NCI-H2081 treated with DMSO at 0.1 percent for 48 hours (cell line): Measurements from ENCODE around the gene ATP2B1.

Source experiments
- DNase-seq: peaks from one replicate; lab custom pipeline; 2025; lab: John Stamatoyannopoulos, UW

ATP2B1 gene

GRCh38 chr12:89692439-89692838 lies 16.2 kb downstream of the ATP2B1 start:
- DNase-seq: no peak

- DNase-seq: no peak
These were observed 17.0 kb downstream of the ATP2B1 start for GRCh38 chr12:89691659-89692058.

DNA sequence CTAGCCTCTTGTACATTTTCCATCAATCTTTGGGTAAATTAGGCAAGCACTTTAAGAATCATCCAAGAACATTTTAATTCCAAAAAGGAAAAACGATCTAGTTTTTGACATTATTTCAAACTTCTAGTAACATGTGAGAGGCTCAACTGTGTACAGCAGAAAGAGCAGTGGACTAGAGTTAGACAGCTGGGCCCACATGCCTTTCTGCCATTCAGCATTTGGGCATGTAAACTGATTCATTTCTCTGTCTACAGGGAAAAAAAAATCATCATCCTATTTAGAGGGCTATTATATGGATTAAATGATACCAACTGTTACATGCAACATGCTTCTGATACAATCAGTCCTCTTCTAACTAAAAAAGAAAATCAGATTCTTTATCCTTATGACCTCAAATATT lies 17.7 kb downstream of the ATP2B1 start:
- DNase-seq: no peak

- no peak for DNase-seq
These were observed 19.3 kb downstream of the ATP2B1 start for GRCh38 chr12:89689306-89689705.

- no peak for DNase-seq
These were observed 22.3 kb downstream of the ATP2B1 start for GRCh38 chr12:89686311-89686710.

GRCh38 chr12:89685363-89685972 lies 23.2 kb downstream of the ATP2B1 start:
- no peak for DNase-seq

DNA sequence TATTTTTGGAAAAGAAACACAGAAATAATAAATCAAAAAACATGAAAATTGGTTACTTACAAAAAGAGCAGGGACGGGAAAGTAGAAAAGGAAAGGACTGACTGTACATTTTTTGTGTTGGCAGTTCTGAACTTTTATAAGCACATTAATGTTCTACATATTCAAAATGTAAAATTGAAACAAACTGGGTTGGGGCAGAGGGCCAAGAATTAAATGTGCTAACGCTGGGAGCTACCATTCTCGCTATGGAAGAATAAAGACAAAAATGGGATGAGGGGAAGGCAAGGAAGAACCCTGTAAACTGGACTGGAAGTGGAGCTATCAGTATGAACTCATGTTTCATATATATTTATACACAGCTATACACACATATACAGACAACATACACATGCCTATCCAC lies 24.5 kb downstream of the ATP2B1 start:
- no peak for DNase-seq

DNA sequence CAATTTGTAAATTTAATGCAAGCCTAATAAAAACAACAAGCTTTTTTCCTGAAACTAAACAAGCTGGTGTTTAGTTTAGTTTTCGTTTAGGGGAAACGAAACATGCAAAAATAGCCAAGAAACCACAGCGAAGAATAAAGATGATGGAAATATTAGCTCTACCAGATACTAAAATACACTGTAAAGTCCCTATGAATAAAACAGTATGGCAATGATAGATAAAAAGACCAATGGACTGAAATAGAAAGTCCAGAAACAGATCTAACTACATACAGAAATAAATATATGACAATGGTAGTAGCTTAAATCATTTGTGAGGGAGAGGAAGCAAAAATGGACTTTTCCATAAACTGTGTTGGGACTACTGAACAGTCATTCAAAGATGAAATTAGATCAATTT lies 26.4 kb downstream of the ATP2B1 start:
- DNase-seq: no peak

- DNase-seq: no peak
These were observed 28.2 kb downstream of the ATP2B1 start for GRCh38 chr12:89680409-89680808.

GRCh38 chr12:89679631-89680030 lies 29.0 kb downstream of the ATP2B1 start:
- DNase-seq: no peak

GRCh38 chr12:89678225-89678624 lies 30.4 kb downstream of the ATP2B1 start:
- DNase-seq: no peak

DNA sequence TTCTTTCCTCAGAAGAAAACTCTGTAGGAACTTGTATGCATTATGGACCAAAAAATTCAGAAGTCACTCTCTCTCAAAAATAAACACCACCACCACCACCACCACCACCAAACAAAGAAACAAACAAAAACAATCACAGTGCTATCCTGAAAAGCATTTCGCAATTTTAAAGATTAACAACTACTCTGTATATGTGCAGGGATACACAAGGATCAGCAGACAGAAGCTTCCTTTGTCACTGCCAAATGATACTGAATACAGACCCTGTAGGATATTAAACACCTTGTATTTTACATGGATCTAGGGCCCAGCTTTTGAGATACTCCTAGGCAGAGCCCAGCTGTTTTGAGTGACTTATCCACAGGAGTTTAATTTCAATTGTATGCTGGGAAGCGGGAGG lies 31.7 kb downstream of the ATP2B1 start:
- no peak for DNase-seq

DNA sequence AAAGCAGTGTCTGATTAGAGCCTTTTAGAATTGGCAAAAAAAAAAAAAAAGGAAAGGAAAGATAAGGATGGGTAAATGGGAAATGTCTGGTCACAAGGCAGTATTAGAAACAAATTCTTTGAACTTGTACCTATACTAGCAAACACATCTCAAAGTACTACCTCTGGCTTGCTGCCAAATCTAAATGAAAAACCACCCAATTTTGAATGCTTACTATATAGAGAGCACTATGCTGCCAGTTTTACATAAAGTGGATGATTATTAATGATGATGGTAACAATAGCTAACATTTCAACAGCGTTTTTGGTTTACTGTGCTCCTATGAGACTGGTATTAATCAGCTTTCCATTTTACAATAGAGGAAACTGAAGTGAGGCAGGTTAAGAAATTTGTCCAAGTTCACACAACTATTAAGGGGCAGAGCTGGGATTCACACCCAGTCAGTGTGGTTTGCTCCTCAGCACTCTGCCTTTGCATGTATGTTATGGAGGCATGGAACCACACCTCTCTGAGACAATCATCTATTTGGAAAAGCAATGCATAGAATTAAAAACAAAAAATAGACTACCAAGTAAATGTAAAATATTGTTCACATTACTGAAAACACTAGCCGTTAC lies 34.2 kb downstream of the ATP2B1 start:
- DNase-seq: no peak

GRCh38 chr12:89673603-89674002 lies 35.0 kb downstream of the ATP2B1 start:
- no peak for DNase-seq

DNA sequence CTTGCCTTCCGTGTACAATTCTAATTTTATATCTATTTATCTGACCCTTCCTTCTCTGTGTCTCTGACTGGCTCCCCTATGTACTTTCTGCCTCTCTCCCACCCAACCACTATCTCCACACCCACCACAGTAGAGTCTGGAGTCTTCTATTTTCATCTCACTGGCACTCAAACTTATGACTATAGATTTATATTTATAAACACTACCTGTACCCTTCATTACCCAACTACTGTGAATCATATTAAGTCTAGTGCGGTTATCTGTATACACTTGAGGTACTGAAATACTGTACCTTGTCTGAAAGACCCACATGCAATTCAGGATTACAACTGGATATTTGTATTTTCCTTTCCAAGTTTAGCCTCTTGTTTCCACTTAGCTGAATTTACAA lies 36.1 kb downstream of the ATP2B1 start:
- DNase-seq: no peak

- DNase-seq: no peak
These were observed 37.2 kb downstream of the ATP2B1 start for GRCh38 chr12:89671469-89671868.

DNA sequence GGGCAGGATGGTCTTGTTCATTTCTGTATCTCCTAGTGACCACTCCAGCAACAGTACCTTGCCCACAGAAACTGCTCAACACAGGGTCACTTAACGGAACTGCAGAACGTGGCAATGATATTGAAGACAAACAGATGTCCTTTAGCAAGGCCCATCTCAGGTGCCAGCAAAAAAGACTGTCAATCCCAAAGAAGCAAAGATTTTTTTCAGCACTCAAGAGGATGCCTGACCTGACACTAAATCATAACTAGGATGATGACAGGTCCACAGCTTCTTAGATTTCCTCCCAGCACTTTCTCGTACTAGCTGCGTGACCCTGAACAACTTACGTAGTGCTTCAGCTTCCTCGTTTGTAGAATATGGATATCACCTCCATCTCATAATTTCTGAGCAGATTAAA lies 39.4 kb downstream of the ATP2B1 start:
- DNase-seq: no peak

- no peak for DNase-seq
These were observed 43.1 kb downstream of the ATP2B1 start for GRCh38 chr12:89665556-89665955.

DNA sequence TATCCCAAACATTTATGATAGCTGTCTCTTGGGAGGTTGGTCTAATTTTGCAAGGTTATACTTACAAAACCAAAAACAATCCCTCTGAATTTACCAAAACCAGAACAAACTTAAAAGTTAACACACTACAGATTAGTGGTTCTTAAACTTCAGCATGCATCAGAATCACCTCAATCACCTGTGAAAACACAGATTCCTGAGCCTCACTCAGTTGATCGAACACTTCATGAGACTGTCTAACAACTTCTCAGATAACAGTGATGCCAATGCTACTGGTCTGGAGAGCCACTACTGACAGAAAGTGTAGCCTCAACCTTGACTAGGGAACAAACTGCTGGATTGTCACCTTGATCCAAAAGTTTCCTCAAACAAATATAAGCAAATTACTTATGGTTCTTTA lies 44.2 kb downstream of the ATP2B1 start:
- DNase-seq: no peak

DNA sequence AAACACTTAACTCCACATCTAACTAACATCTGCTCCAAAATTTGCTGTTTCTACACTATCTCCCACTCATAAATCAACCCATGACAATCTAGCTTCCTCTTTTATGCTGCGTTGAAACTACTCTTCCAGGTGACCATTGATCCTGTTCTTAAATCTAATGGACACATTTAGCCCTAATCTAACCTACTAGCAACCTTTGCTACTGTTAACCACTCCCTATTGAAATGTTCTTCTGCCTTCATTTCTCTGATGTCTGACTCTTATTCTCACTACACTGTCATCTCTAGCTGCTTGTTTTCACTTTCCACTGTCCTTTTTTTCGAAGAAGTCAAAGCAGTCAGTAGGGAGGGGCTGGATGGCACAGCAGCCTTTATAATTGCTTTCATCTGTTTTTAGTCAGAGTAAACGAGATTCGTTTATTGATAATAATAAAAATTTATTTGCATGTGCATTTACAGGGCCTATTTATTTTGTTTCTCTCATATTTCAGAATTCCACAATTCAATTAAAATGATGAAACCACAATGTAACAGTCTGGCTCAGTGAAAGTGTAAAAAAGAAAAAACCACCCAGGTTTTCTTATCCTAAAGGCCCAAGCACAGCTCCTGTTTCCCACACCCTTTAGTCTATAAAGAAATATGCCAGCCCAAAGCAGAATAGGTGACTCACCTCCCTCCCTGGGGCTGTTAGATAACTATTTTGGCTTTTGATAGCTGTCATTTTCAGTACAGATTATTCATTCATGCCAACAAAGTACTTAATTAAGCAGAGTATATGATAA lies 44.9 kb downstream of the ATP2B1 start:
- DNase-seq: no peak

DNA sequence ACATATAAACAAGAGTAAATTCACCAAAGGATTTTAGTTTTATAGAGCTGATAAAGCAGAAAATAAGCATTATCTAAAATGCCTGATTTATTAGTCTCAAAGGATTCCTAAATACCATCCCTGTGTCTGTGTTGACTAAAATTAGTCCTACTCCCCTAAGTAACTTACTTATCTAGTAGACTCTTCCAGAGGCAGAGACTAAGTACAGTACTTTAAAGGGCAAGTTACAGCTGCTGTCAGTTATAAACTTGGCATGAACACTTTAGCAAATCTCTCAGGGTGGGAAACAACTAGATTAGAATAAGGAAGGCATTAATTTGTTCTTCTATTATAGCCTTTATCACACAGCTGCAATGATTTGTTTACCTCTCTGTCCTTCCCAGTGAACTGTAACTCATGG lies 46.0 kb downstream of the ATP2B1 start:
- DNase-seq: no peak

DNA sequence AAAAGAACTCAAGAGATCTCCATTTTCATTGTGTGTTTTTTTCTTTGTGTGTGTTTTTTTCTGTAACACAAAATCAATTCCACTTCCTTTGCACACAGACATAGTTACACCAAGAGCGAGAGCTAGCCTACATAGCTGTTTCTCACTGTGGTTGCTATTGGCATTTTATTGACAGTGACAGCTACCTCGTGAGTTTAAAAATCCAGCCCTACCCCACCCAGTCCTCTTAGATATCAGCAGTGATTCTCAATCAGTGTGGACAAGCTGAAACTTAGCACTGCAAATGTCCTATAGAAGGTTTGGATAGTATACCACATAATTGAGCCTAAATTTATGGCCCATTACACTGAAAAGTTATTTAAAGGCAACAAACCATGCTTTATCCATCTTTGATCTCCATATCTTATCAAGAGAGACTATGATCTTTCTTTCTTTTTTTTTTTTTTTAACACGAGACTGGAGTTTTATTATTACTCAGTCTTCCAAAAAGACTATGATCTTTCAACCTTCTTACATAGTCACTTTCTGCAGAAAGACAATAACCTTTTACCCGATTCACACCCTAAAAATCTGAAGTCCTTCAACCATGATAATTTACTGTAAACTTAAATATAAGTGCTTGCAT lies 46.8 kb downstream of the ATP2B1 start:
- no peak for DNase-seq

DNA sequence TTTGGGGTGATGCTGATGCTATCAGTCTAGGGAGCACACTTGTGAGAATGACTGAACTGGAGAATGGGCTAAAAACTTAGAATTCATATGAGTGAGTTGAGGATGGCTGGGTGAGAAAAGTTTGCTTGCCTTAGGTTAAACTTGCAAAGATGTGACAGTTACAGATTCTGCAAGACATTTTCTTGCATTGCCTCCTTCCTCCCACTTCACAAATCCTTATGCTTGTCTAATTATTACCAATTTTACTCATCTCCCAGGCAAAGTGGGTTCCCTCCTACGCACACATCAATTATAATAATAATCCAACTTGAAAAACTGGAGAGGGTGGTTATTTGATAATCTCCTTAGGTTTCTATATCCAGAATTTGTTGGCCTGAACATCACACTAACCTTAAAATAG lies 50.9 kb downstream of the ATP2B1 start:
- DNase-seq: no peak
